H9 (cell line): ENCODE data around the gene KIZ. TPM values are rescaled to one million over a fixed set of nuclear protein-coding genes. Genes with fewer than 3 reads are reported as not detected.

ENCODE experiments used
- DNase-seq: peaks from one replicate; pipeline ENCODE4 v3.0.0-alpha.2; 2017
- H2AFZ ChIP-seq: one replicate; pipeline ENCODE4 v1.6.1; 2013; ENCODE audit warnings: mild to moderate bottlenecking, low read length, control low read depth, moderate library complexity
- H2AK5ac ChIP-seq: 2 replicates; pipeline ENCODE4 v1.6.1; 2013; ENCODE audit warnings: low read length, control low read depth, mixed read lengths; ENCODE audit not compliant: insufficient read length
- H2BK120ac ChIP-seq: one replicate; pipeline ENCODE4 v1.6.1; 2013; ENCODE audit warnings: low read depth, mild to moderate bottlenecking, low read length, control low read depth, inconsistent platforms; ENCODE audit not compliant: poor library complexity, severe bottlenecking
- H2BK12ac ChIP-seq: 2 replicates; pipeline ENCODE4 v1.6.1; 2013; ENCODE audit warnings: low read length, control low read depth, mixed read lengths, low read depth; ENCODE audit not compliant: insufficient read length
- H2BK15ac ChIP-seq: 2 replicates; pipeline ENCODE4 v1.6.1; 2013; ENCODE audit warnings: low read depth, low read length, control low read depth
- H2BK20ac ChIP-seq: one replicate; pipeline ENCODE4 v1.6.1; 2013; ENCODE audit warnings: low read depth, mild to moderate bottlenecking, low read length, control low read depth, inconsistent platforms; ENCODE audit not compliant: poor library complexity, severe bottlenecking
- H2BK5ac ChIP-seq: 2 replicates; pipeline ENCODE4 v1.6.1; 2013; ENCODE audit warnings: low read length, control low read depth, mixed read lengths; ENCODE audit not compliant: insufficient read length
- H3K14ac ChIP-seq: 2 replicates; pipeline ENCODE4 v1.6.1; 2013; ENCODE audit warnings: low read length, control low read depth; ENCODE audit not compliant: insufficient read depth
- H3K18ac ChIP-seq: 2 replicates; pipeline ENCODE4 v1.6.1; 2013; ENCODE audit warnings: low read depth, mild to moderate bottlenecking, mixed read lengths, low read length, control low read depth; ENCODE audit not compliant: insufficient read length
- H3K23ac ChIP-seq: 2 replicates; pipeline ENCODE4 v1.6.1; 2013; ENCODE audit warnings: low read length, control low read depth, mixed read lengths, low read depth; ENCODE audit not compliant: insufficient read length
- H3K23me2 ChIP-seq: 2 replicates; pipeline ENCODE4 v1.6.1; 2013; ENCODE audit warnings: low read depth, mild to moderate bottlenecking, mixed read lengths, low read length, control low read depth; ENCODE audit not compliant: insufficient read length, poor library complexity, severe bottlenecking
- H3K27ac ChIP-seq: 2 replicates; pipeline ENCODE4 v1.5.1; 2013; ENCODE audit warnings: low read length, control low read depth, mixed read lengths, low read depth; ENCODE audit not compliant: insufficient read length
- H3K27me3 ChIP-seq: 2 replicates; pipeline ENCODE4 v1.6.1; 2013; ENCODE audit warnings: low read length, control low read depth, inconsistent platforms; ENCODE audit not compliant: insufficient read depth
- H3K4ac ChIP-seq: 2 replicates; pipeline ENCODE4 v1.6.1; 2013; ENCODE audit warnings: low read depth, mild to moderate bottlenecking, control low read depth, inconsistent platforms, low read length, moderate library complexity
- H3K4me1 ChIP-seq: 2 replicates; pipeline ENCODE4 v1.6.1; 2013; ENCODE audit warnings: low read length, control low read depth, inconsistent platforms; ENCODE audit not compliant: insufficient read depth
- H3K4me2 ChIP-seq: 2 replicates; pipeline ENCODE4 v1.6.1; 2013; ENCODE audit warnings: low read length, control low read depth, mixed read lengths; ENCODE audit not compliant: insufficient read length, insufficient read depth
- H3K56ac ChIP-seq: 2 replicates; pipeline ENCODE4 v1.6.1; 2013; ENCODE audit warnings: low read depth, mild to moderate bottlenecking, mixed read lengths, low read length, control low read depth; ENCODE audit not compliant: insufficient read length
- H3K79me1 ChIP-seq: 2 replicates; pipeline ENCODE4 v1.6.1; 2013; ENCODE audit warnings: low read depth, mild to moderate bottlenecking, moderate library complexity, low read length, control low read depth, inconsistent platforms; ENCODE audit not compliant: insufficient read depth, poor library complexity, severe bottlenecking
- H3K79me2 ChIP-seq: 2 replicates; pipeline ENCODE4 v1.6.1; 2013; ENCODE audit warnings: low read length, control low read depth, inconsistent platforms; ENCODE audit not compliant: insufficient read depth
- H3K9ac ChIP-seq: 2 replicates; pipeline ENCODE4 v1.6.1; 2013; ENCODE audit warnings: low read length, control low read depth, mixed read lengths; ENCODE audit not compliant: insufficient read length; ENCODE audit errors: extremely low read depth
- H3K9me3 ChIP-seq: one replicate; pipeline ENCODE4 v1.6.1; 2013; ENCODE audit warnings: low read depth, low read length, inconsistent platforms; ENCODE audit not compliant: control insufficient read depth
- H3T11ph ChIP-seq: one replicate; pipeline ENCODE4 v1.6.1; 2013; ENCODE audit warnings: mild to moderate bottlenecking, low read length, control low read depth, inconsistent platforms
- H4K20me1 ChIP-seq: one replicate; pipeline ENCODE4 v1.6.1; 2013; ENCODE audit not compliant: control insufficient read depth, insufficient read length, insufficient read depth
- H4K5ac ChIP-seq: 2 replicates; pipeline ENCODE4 v1.6.1; 2013; ENCODE audit warnings: low read depth, mild to moderate bottlenecking, mixed read lengths, low read length, control low read depth; ENCODE audit not compliant: insufficient read length
- H4K8ac ChIP-seq: replicated peaks from 2 replicates; pipeline ENCODE4 v1.6.1; 2013; ENCODE audit warnings: low read length, control low read depth, mixed read lengths, low read depth; ENCODE audit not compliant: insufficient read length
- H4K91ac ChIP-seq: 2 replicates; pipeline ENCODE4 v1.6.1; 2013; ENCODE audit warnings: low read depth, mild to moderate bottlenecking, moderate library complexity, mixed read lengths, low read length, control low read depth; ENCODE audit not compliant: insufficient read length
- H3K27ac Mint-ChIP-seq, 3 experiments: 2 replicates in 2 of 3; 3 replicates in 1 of 3; pipeline ENCODE4 v1.8.0; 2020 to 2021; ENCODE audit warnings: mixed read lengths in 3 of 3, mild to moderate bottlenecking in 1 of 3, moderate library complexity in 1 of 3
- H3K27me3 Mint-ChIP-seq: 2 replicates; pipeline ENCODE4 v1.8.0; 2021; ENCODE audit warnings: low read depth, mild to moderate bottlenecking, moderate library complexity, mixed read lengths
- H3K36me3 Mint-ChIP-seq, 3 experiments: 2 replicates in 2 of 3; 3 replicates in 1 of 3; pipeline ENCODE4 v1.8.0; 2020 to 2021; ENCODE audit warnings: low read depth in 3 of 3, mixed read lengths in 3 of 3; ENCODE audit not compliant: insufficient read depth in 1 of 3
- H3K4me1 Mint-ChIP-seq, 2 experiments: 2 replicates each; pipeline ENCODE4 v1.8.0; 2020; ENCODE audit warnings: mixed read lengths in 2 of 2
- H3K4me3 Mint-ChIP-seq, 2 experiments: 2 replicates in 1 of 2; 3 replicates in 1 of 2; pipeline ENCODE4 v1.8.0; 2020 to 2021; ENCODE audit warnings: mild to moderate bottlenecking in 2 of 2, mixed read lengths in 2 of 2, moderate library complexity in 1 of 2
- H3K9me3 Mint-ChIP-seq, 2 experiments: 2 replicates in 1 of 2; 3 replicates in 1 of 2; pipeline ENCODE4 v1.8.0; 2020; ENCODE audit warnings: mild to moderate bottlenecking in 2 of 2, mixed read lengths in 2 of 2, moderate library complexity in 1 of 2
- WGBS: extraction: QIAGEN DNeasy Blood & Tissue Kit; methylation state at CpG from one replicate; pipeline ENCODE4 v1.1.7; 2013; ENCODE audit warnings: missing lambda C conversion rate, low lambda C conversion rate, mixed read lengths; ENCODE audit not compliant: insufficient read length; ENCODE audit errors: extremely low coverage; 5-methylcytosine and 5-hydroxymethylcytosine counted together
- total RNA-seq: library from RNA; stranded (reverse); gene quantifications from 2 replicates; pipeline ENCODE4 v1.2.1, GENCODE V29; 2021
- TF ChIP-seq, protein P1 (sequence below): fragments of 200-600 bp; sonication (generic); conservative IDR thresholded peaks from 3 replicates; pipeline ENCODE4 v1.8.0; 2021; ENCODE audit warnings: antibody characterized with exemption, mild to moderate bottlenecking

The KIZ gene
- total RNA-seq, 1 experiment from 2014 or later: 29.3 TPM

DNA sequence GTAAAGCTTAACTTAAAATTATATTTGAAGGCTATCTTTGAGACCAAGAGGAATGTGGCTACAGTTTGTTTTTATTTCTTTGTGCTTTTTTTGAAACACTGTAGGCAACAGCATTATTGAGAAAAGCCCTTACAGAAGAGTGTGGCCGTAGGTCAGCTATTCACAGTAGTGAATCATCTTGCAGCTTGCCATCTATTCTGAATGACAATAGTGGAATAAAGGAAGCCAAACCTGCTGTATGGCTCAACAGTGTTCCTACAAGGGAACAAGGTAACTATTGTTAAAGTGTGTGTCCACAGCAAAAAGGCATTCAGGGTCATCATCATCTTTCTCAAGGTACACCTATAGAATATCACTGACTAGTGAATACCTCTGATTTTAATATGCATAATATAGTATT is 88.5 kb downstream of the KIZ start:
- no peaks in the 10 kb centered on the region for H3K79me2 ChIP-seq
- Mint-ChIP-seq H3K27ac (no peak overlapping the region; a peak in 1 of 7 replicates), H3K9me3 (no peaks in the 10 kb centered on the region), H3K27me3 (no peaks in the 10 kb centered on the region), H3K4me1 (peaks cover 62 to 74% of the 10 kb centered on the region in 2 experiments), H3K4me3 (no peak overlapping the region), H3K36me3 (peaks cover 4 to 8% (median 7%) of the 10 kb centered on the region in 3 experiments; a peak in 5 of 7 replicates)
- peaks cover 15% of the 10 kb centered on the region; the same call in 1 of the 2 replicates for H3K4me1 ChIP-seq
- no peaks in the 10 kb centered on the region for H3K79me1 ChIP-seq
- no peak overlapping the region for H3K18ac ChIP-seq
- H3K23me2 ChIP-seq: no peaks in the 10 kb centered on the region
- H3K9ac ChIP-seq: no peak overlapping the region
- H3K27me3 ChIP-seq: no peaks in the 10 kb centered on the region
- no peak overlapping the region for H3K27ac ChIP-seq
- H4K91ac ChIP-seq: no peak overlapping the region
- no peak overlapping the region for H2BK20ac ChIP-seq
- no peak overlapping the region for H2AFZ ChIP-seq
- H2AK5ac ChIP-seq: no peak overlapping the region
- H4K5ac ChIP-seq: no peak overlapping the region
- no peak overlapping the region for H3T11ph ChIP-seq
- no peak overlapping the region for H4K8ac ChIP-seq
- H2BK12ac ChIP-seq: no peak overlapping the region
- no peak overlapping the region for H3K56ac ChIP-seq
- no CpG with 5 or more reads among the region's 1 CpG for WGBS
- DNase-seq: no peak
- H2BK15ac ChIP-seq: no peak overlapping the region
- no peaks in the 10 kb centered on the region for H3K9me3 ChIP-seq
- no peak overlapping the region for H3K23ac ChIP-seq
- no peak overlapping the region for H3K4me2 ChIP-seq
- TF ChIP-seq, protein P1, sequence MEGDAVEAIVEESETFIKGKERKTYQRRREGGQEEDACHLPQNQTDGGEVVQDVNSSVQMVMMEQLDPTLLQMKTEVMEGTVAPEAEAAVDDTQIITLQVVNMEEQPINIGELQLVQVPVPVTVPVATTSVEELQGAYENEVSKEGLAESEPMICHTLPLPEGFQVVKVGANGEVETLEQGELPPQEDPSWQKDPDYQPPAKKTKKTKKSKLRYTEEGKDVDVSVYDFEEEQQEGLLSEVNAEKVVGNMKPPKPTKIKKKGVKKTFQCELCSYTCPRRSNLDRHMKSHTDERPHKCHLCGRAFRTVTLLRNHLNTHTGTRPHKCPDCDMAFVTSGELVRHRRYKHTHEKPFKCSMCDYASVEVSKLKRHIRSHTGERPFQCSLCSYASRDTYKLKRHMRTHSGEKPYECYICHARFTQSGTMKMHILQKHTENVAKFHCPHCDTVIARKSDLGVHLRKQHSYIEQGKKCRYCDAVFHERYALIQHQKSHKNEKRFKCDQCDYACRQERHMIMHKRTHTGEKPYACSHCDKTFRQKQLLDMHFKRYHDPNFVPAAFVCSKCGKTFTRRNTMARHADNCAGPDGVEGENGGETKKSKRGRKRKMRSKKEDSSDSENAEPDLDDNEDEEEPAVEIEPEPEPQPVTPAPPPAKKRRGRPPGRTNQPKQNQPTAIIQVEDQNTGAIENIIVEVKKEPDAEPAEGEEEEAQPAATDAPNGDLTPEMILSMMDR: no peak
- H2BK5ac ChIP-seq: no peak overlapping the region
- no peak overlapping the region for H3K14ac ChIP-seq
- H2BK120ac ChIP-seq: no peak overlapping the region
- no peaks in the 10 kb centered on the region for H4K20me1 ChIP-seq
- no peak overlapping the region for H3K4ac ChIP-seq
